ENCODE results near the gene TRPM7. TPM values are rescaled to one million over a fixed set of nuclear protein-coding genes. Genes with fewer than 3 reads are reported as not detected.

TRPM7 gene
- total RNA-seq = 33.3 and 40.1 TPM in 2 replicates

GRCh38 chr15:50686469-50687301 lies at the start of gene TRPM7:
Gene TRPM7, minus strand, starts transcription at chr15:50686797. Its CDS starts 264 bp downstream, at chr15:50686533.

GRCh38 chr15:50546566-50546965 lies 140.0 kb downstream of the TRPM7 start, which contains the start of gene USP50:
Gene USP50, minus strand, starts transcription at chr15:50546666. Its CDS starts 141 bp downstream, at chr15:50546525.

Small RNA genes lying within 50 kb of the gene (small RNA-seq; reads per million reads assigned to genes)
- gene RN7SL354P = not detected

Other genes starting within 250 kb of the TRPM7 start
- not detected in 2 replicates for gene USP50, start 140.1 kb downstream of the TRPM7 start, total RNA-seq
- gene SPPL2A, start 78.9 kb upstream of the TRPM7 start, total RNA-seq = 47.4 and 84.5 TPM in 2 replicates
- 10.1 and 11.0 TPM in 2 replicates for gene AP4E1, start 221.9 kb upstream of the TRPM7 start, total RNA-seq